ENCODE data around the gene COQ6.
"Not testable (repeated sequence)": the region's sequence is repeated elsewhere in the genome, so short reads cannot be mapped to it uniquely, and the experiment has no call there.

COQ6 gene

DNA sequence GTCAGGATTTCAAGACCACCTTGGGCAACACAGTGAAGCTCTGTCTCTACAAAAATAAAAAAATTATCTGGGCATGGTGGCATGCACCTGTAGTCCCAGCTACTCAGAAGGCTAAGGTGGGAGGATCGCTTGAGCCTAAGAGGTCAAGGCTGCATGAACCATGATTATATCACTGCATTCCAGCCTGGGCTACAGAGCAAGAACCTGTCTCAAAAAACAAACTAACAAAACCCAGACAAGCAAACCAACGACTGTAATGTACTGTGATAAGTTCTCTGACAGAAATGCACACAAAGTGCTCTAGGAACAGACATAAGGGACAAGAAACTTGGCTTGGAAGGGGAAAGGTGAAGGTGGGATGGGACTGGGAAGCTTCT, 46.6 kb downstream of the COQ6 start:
- no peak overlapping the region for H3K4me3 ChIP-seq (ENCODE audit: control insufficient read depth, low read depth, low read length)
- no peak for DNase-seq (ENCODE audit: low read depth)
- TF ChIP-seq, protein P1, sequence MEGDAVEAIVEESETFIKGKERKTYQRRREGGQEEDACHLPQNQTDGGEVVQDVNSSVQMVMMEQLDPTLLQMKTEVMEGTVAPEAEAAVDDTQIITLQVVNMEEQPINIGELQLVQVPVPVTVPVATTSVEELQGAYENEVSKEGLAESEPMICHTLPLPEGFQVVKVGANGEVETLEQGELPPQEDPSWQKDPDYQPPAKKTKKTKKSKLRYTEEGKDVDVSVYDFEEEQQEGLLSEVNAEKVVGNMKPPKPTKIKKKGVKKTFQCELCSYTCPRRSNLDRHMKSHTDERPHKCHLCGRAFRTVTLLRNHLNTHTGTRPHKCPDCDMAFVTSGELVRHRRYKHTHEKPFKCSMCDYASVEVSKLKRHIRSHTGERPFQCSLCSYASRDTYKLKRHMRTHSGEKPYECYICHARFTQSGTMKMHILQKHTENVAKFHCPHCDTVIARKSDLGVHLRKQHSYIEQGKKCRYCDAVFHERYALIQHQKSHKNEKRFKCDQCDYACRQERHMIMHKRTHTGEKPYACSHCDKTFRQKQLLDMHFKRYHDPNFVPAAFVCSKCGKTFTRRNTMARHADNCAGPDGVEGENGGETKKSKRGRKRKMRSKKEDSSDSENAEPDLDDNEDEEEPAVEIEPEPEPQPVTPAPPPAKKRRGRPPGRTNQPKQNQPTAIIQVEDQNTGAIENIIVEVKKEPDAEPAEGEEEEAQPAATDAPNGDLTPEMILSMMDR (IDR thresholded peaks at IDR 0.05; ENCODE audit: control insufficient read depth, insufficient read depth, low read depth, low read length, missing control alignments): no peak

DNA sequence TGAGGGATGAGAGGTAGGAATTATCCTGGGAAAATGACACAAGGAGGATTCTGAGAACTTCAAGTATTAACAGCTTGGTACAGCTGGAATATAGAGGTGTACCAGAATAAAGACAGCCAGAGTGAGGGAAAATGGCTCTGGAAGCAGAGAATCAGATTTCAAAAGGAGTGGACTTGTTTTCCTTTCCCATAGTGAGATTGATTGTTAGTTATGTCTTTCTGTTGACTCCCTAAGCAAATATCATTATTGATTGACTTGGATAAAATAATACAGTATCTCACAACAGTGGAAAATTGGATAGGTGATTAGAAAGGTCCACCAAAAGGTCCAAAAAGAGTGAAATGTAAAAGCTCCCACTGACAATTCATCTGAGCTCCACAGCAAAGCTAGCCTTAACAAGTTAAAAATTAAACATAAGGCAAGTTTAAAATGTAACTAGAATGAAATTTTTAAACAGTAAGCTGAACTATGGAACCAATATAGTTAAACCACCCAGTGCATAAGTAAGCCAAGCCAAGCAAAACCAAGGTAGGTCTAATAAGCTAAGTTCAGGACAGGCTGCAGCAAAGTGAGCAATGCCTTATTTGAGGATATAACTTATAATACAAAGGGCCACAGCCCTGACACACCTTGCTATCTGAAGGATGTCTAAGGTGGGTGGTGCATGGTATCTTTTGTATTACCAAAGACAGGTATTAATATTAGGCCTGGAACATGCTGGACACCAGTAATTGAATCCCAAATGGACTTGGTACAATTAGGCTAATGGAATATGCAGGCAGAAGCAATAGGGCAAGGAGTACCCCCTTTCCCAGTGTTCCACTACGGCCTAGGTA, 47.2 kb downstream of the COQ6 start:
- DNase-seq (ENCODE audit: low read depth): no peak
- H3K4me3 ChIP-seq (ENCODE audit: control insufficient read depth, low read depth, low read length): no peak overlapping the region
- TF ChIP-seq, protein P1 (IDR thresholded peaks at IDR 0.05; ENCODE audit: control insufficient read depth, insufficient read depth, low read depth, low read length, missing control alignments): no peak

DNA sequence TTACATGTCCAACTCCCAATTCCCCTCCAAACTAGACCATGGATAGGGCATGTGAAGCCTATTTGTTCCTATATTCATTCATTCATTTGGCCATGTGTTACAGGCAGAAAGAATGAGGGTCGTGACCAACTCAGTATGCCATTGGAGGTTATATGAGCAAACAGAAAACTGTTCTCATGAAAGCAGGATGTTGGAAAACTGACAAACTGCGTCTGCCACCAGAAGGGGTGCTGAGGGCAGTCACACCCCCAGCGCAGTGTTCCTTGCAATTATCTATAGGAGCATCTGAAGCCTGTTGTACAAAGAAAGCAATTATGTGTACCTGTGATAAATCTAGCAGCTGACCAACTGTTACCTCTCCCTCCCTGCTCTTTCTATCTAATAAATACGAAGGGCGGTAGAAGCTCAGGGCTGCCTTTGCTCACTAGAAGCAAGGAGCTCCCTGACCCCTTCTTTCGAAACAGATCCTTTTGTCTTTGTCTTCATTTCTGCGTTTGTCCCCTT, 47.9 kb downstream of the COQ6 start:
- no peak for DNase-seq (ENCODE audit: low read depth)

DNA sequence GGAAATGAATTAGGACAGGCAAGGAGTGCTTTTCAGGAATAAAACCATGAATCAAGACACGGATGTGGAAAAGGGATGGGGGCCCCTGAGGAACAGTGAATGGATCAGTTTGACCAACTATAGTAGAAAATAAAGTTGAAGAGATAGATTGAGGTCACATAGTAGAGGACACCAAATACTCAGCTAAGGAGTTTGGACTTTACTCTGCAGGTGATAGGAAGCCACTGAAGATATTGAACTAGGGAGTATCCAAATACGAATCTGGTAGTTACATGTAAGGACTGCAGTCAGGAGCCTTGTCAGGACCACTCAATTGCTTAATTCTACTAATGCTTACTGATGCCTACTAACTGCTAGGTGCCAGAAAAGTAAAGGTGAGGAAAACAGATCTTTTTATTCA, 48.6 kb downstream of the COQ6 start:
- no peak for DNase-seq (ENCODE audit: low read depth)
- H3K4me3 ChIP-seq (ENCODE audit: control insufficient read depth, low read depth, low read length): no peak overlapping the region
- TF ChIP-seq, protein P1 (IDR thresholded peaks at IDR 0.05; ENCODE audit: control insufficient read depth, insufficient read depth, low read depth, low read length, missing control alignments): no peak

More for the DNA sequence above, 47.9 kb downstream of the COQ6 start:
- H3K4me3 ChIP-seq (ENCODE audit: control insufficient read depth, low read depth, low read length): no peak overlapping the region
- TF ChIP-seq, protein P1 (IDR thresholded peaks at IDR 0.05; ENCODE audit: control insufficient read depth, insufficient read depth, low read depth, low read length, missing control alignments): no peak

DNA sequence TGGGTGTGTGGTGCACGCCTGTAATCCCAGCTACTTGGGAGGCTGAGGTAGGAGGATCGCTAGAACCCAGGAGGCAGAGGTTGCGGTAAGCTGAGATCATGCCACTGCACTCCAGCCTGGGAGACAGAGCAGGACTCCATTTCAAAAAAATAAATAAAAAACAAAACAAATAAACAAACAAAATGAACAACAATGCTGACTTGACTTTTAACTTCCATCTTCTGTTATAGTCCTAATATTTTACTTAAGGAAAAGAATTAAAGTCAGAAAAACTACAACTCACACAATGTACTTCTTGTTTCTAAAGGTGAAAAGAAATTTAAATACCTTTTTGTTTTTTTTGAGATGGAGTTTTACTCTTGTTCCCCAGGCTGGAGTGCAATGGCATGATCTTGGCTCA, 55.6 kb downstream of the COQ6 start:
- H3K4me3 ChIP-seq (ENCODE audit: control insufficient read depth, low read depth, low read length); DNase-seq (ENCODE audit: low read depth): not testable (repeated sequence)

DNA sequence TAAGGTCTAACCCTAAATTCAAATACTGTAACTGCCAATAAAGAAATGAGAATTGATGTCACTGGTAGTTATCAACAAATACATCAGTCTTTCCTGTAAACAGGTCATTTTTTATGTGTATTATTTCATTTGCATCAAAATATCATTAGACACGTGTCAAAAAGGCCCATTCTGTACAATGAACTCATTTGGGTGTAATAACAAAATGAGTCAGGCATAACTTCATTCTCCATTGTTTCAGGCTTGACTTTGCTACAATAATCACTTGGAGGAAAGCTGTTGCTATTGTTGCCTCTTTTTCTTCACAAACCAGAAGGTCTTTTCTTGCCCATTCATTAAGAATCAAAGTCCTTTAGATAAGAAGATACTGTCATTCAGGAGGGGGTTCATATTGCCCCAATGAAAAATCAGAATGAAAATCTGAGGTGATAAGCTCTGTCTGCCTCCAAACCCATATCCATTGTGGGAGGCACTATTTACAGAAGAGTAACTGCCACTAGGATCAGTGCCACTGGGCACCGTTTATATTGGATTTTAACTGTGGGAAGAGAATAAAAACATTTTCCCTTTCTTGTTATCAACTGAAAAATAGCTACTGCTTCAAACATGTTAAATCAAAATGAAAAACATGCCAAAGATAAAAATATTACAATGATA, 58.9 kb downstream of the COQ6 start:
- TF ChIP-seq, protein P1 (IDR thresholded peaks at IDR 0.05; ENCODE audit: control insufficient read depth, insufficient read depth, low read depth, low read length, missing control alignments): no peak
- H3K4me3 ChIP-seq (ENCODE audit: control insufficient read depth, low read depth, low read length): no peak overlapping the region
- no peak for DNase-seq (ENCODE audit: low read depth)

Data from AG09309 (cell line).